Spleen (tissue), 7 donors: ENCODE measurements around the gene KIF21B.

Experiments used
- POLR2AphosphoS5 ChIP-seq, 3 donors: sonication (generic); formaldehyde crosslinking; IDR thresholded peaks; one replicate each; pipeline ENCODE4 v1.5.1; 2017; ENCODE audit warnings: antibody characterized with exemption in 3 of 3
- TF ChIP-seq, protein P1 (sequence below), 11 experiments: fragments of 200-600 bp in 7 of 11; fragments of 450-650 bp in 4 of 11; sonication (generic) in 4 of 11; IDR thresholded peaks in 8 of 11; conservative IDR thresholded peaks in 3 of 11; 1 replicate in 7 of 11; 2 replicates in 4 of 11; pipeline versions ENCODE4 v1.4.0 to v1.8.0; 2016 to 2021; ENCODE audit warnings: antibody characterized with exemption in 11 of 11, inconsistent platforms in 4 of 11, mild to moderate bottlenecking in 1 of 11
- donor health status: DM: no; HTN: no; CAD: no; lungs with moderate emphysema.
- donor health status: DM: no; HTN: no; CAD: no.
- donor health status: DM: no; HTN: no; CAD: no.

GRCh38 chr1:200929530-200930278 lies 93.8 kb downstream of the KIF21B start:
- no peak for TF ChIP-seq POLR2AphosphoS5 (IDR thresholded peaks at IDR 0.05)
- TF ChIP-seq, protein P1, sequence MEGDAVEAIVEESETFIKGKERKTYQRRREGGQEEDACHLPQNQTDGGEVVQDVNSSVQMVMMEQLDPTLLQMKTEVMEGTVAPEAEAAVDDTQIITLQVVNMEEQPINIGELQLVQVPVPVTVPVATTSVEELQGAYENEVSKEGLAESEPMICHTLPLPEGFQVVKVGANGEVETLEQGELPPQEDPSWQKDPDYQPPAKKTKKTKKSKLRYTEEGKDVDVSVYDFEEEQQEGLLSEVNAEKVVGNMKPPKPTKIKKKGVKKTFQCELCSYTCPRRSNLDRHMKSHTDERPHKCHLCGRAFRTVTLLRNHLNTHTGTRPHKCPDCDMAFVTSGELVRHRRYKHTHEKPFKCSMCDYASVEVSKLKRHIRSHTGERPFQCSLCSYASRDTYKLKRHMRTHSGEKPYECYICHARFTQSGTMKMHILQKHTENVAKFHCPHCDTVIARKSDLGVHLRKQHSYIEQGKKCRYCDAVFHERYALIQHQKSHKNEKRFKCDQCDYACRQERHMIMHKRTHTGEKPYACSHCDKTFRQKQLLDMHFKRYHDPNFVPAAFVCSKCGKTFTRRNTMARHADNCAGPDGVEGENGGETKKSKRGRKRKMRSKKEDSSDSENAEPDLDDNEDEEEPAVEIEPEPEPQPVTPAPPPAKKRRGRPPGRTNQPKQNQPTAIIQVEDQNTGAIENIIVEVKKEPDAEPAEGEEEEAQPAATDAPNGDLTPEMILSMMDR (IDR thresholded peaks at IDR 0.05 in 8 of 11, conservative IDR thresholded peaks at IDR 0.05 in 3 of 11) = no peak
